NCI-H345 (cell line): Measurements from ENCODE around the gene CCDC102A.

ENCODE experiments used
- DNase-seq: peaks from one replicate; lab custom pipeline; 2025; lab: John Stamatoyannopoulos, UW

The CCDC102A gene

GRCh38 chr16:57537194-57537505 is 779 bp upstream of the CCDC102A start:
- DNase-seq, result no peak

GRCh38 chr16:57535680-57536305 is 578 bp downstream of the CCDC102A start:
- peak; percentile 72 for DNase-seq

- no peak for DNase-seq
Measured at GRCh38 chr16:57534881-57535658, 1.3 kb downstream of the CCDC102A start.

- DNase-seq, result no peak
Measured at GRCh38 chr16:57534337-57534880, 2.0 kb downstream of the CCDC102A start.

GRCh38 chr16:57533431-57534336 is 2.7 kb downstream of the CCDC102A start:
- no peak for DNase-seq

- no peak for DNase-seq
Measured at GRCh38 chr16:57532266-57532625, 4.1 kb downstream of the CCDC102A start.

- no peak for DNase-seq
Measured at GRCh38 chr16:57531635-57532265, 4.6 kb downstream of the CCDC102A start.

- DNase-seq, result no peak
Measured at GRCh38 chr16:57531253-57531575, 5.2 kb downstream of the CCDC102A start.

GRCh38 chr16:57530522-57531252 is 5.7 kb downstream of the CCDC102A start:
- no peak for DNase-seq

GRCh38 chr16:57530104-57530521 is 6.3 kb downstream of the CCDC102A start:
- no peak for DNase-seq

- no peak for DNase-seq
Measured at GRCh38 chr16:57529391-57530103, 6.8 kb downstream of the CCDC102A start.

GRCh38 chr16:57528499-57529390 is 7.6 kb downstream of the CCDC102A start:
- no peak for DNase-seq

- DNase-seq, result no peak
Measured at GRCh38 chr16:57527610-57528360, 8.6 kb downstream of the CCDC102A start.

GRCh38 chr16:57527027-57527426 is 9.3 kb downstream of the CCDC102A start:
- no peak for DNase-seq

GRCh38 chr16:57526498-57526897 is 9.9 kb downstream of the CCDC102A start:
- no peak for DNase-seq

- DNase-seq, result no peak
Measured at GRCh38 chr16:57525761-57526160, 10.6 kb downstream of the CCDC102A start.

GRCh38 chr16:57522960-57523359 is 13.4 kb downstream of the CCDC102A start:
- no peak for DNase-seq

- peak; percentile 65 for DNase-seq
Measured at GRCh38 chr16:57519796-57520360, 16.5 kb downstream of the CCDC102A start.

GRCh38 chr16:57518922-57519321 is 17.4 kb downstream of the CCDC102A start:
- DNase-seq, result no peak
